HEK293 (cell line): ENCODE results near the gene CFAP65.
A peak's percentile ranks its signal among the peaks of the same experiment; 100 is the strongest.

Source experiments
- CTCF ChIA-PET: fragments of 350-600 bp; formaldehyde crosslinking; extraction: SDS; loops from one replicate; lab custom pipeline; 2021; ENCODE audit warnings: antibody characterized with exemption; lab: Yijun Ruan, JAX
- POLR2A ChIA-PET: fragments of 300-600 bp; formaldehyde crosslinking; extraction: SDS; loops from one replicate; lab custom pipeline; 2020; ENCODE audit warnings: antibody characterized with exemption, inconsistent platforms; lab: Yijun Ruan, JAX
- H3K27ac ChIP-seq: fragments of 200-500 bp; sonication (Bioruptor generic); 2 replicates; pipeline ENCODE4 v1.5.1; 2014; ENCODE audit warnings: low read depth, low read length, control low read depth, inconsistent platforms; ENCODE audit errors: extremely low read depth
- H3K36me3 ChIP-seq, 2 experiments: fragments of 200-500 bp in 1 of 2; sonication (Bioruptor generic) in 1 of 2; 1 replicate in 1 of 2; 2 replicates in 1 of 2; pipeline ENCODE4 v1.5.1; 2014 to 2017; ENCODE audit warnings: inconsistent platforms in 2 of 2, low read length in 2 of 2; ENCODE audit not compliant: control insufficient read depth in 2 of 2, insufficient read depth in 1 of 2
- H3K4me1 ChIP-seq: fragments of 200-500 bp; sonication (Bioruptor generic); 2 replicates; pipeline ENCODE4 v1.5.1; 2014; ENCODE audit warnings: mild to moderate bottlenecking, low read length, inconsistent platforms; ENCODE audit not compliant: control insufficient read depth, insufficient read depth
- H3K4me3 ChIP-seq: 2 replicates; pipeline ENCODE4 v1.5.1; 2011; ENCODE audit warnings: low read depth, mild to moderate bottlenecking, control low read depth, low read length, moderate library complexity
- H3K9me3 ChIP-seq: fragments of 200-500 bp; sonication (Bioruptor generic); 2 replicates; pipeline ENCODE4 v1.5.1; 2014; ENCODE audit warnings: low read depth, low read length, inconsistent platforms; ENCODE audit not compliant: control insufficient read depth, insufficient read depth
- GLI4 ChIP-seq: fragments of 450-650 bp; formaldehyde crosslinking; IDR thresholded peaks from 2 replicates; pipeline ENCODE4 v1.5.1; 2016; ENCODE audit warnings: missing biosample characterization, missing genetic modification characterization
- GLIS1 ChIP-seq: fragments of 450-650 bp; formaldehyde crosslinking; IDR thresholded peaks from 2 replicates; pipeline ENCODE4 v1.5.1; 2016; ENCODE audit warnings: missing biosample characterization, missing genetic modification characterization
- GLIS2 ChIP-seq: fragments of 450-650 bp; formaldehyde crosslinking; IDR thresholded peaks from 2 replicates; pipeline ENCODE4 v1.5.1; 2016; ENCODE audit warnings: missing biosample characterization, missing genetic modification characterization
- IKZF3 ChIP-seq: fragments of 450-650 bp; IDR thresholded peaks from 2 replicates; pipeline ENCODE4 v1.5.0; 2018; ENCODE audit warnings: missing biosample characterization, mild to moderate bottlenecking, missing genetic modification characterization, moderate library complexity
- KLF1 ChIP-seq: fragments of 450-650 bp; formaldehyde crosslinking; IDR thresholded peaks from 2 replicates; pipeline ENCODE4 v1.5.1; 2016; ENCODE audit warnings: missing biosample characterization, missing genetic modification characterization
- KLF8 ChIP-seq: fragments of 450-650 bp; formaldehyde crosslinking; IDR thresholded peaks from 2 replicates; pipeline ENCODE4 v1.5.1; 2016; ENCODE audit warnings: missing biosample characterization, missing genetic modification characterization
- KLF9 ChIP-seq: fragments of 450-650 bp; formaldehyde crosslinking; IDR thresholded peaks from 2 replicates; pipeline ENCODE4 v1.5.1; 2016; ENCODE audit warnings: missing biosample characterization, missing genetic modification characterization, low read depth
- ZFHX2 ChIP-seq: fragments of 450-650 bp; formaldehyde crosslinking; conservative IDR thresholded peaks from 2 replicates; pipeline ENCODE4 v1.5.1; 2016; ENCODE audit warnings: missing biosample characterization, missing genetic modification characterization
- ZFP41 ChIP-seq: fragments of 450-650 bp; formaldehyde crosslinking; IDR thresholded peaks from 2 replicates; pipeline ENCODE4 v1.5.1; 2016; ENCODE audit warnings: missing biosample characterization, missing genetic modification characterization, borderline replicate concordance
- ZNF133 ChIP-seq: fragments of 450-650 bp; formaldehyde crosslinking; IDR thresholded peaks from 2 replicates; pipeline ENCODE4 v1.5.1; 2016; ENCODE audit warnings: missing biosample characterization, missing genetic modification characterization
- ZNF184 ChIP-seq: fragments of 450-650 bp; IDR thresholded peaks from 2 replicates; pipeline ENCODE4 v1.5.1; 2018; ENCODE audit warnings: missing biosample characterization, mild to moderate bottlenecking, missing genetic modification characterization
- ZNF19 ChIP-seq: fragments of 450-650 bp; formaldehyde crosslinking; IDR thresholded peaks from 2 replicates; pipeline ENCODE4; 2016; ENCODE audit warnings: missing biosample characterization, missing genetic modification characterization, low read depth
- ZNF23 ChIP-seq: fragments of 450-650 bp; formaldehyde crosslinking; IDR thresholded peaks from 2 replicates; pipeline ENCODE4 v1.5.1; 2016; ENCODE audit warnings: missing biosample characterization, missing genetic modification characterization, borderline replicate concordance
- ZNF335 ChIP-seq: fragments of 450-650 bp; formaldehyde crosslinking; conservative IDR thresholded peaks from 2 replicates; pipeline ENCODE4 v1.5.1; 2016; ENCODE audit warnings: missing biosample characterization, missing genetic modification characterization
- ZNF391 ChIP-seq: fragments of 450-650 bp; formaldehyde crosslinking; IDR thresholded peaks from 2 replicates; pipeline ENCODE4 v1.5.1; 2016; ENCODE audit warnings: low read depth, missing biosample characterization, missing genetic modification characterization, borderline replicate concordance
- ZNF473 ChIP-seq: fragments of 450-650 bp; formaldehyde crosslinking; IDR thresholded peaks from 2 replicates; pipeline ENCODE4 v1.5.1; 2017; ENCODE audit warnings: missing biosample characterization, missing genetic modification characterization
- ZNF658 ChIP-seq: fragments of 450-650 bp; formaldehyde crosslinking; IDR thresholded peaks from 2 replicates; pipeline ENCODE4; 2016; ENCODE audit warnings: missing biosample characterization, missing genetic modification characterization
- ZNF777 ChIP-seq: fragments of 450-650 bp; formaldehyde crosslinking; IDR thresholded peaks from 2 replicates; pipeline ENCODE4 v1.5.1; 2017; ENCODE audit warnings: missing biosample characterization, missing genetic modification characterization, borderline replicate concordance
- TF ChIP-seq, protein P1 (sequence below): fragments of 450-650 bp; formaldehyde crosslinking; IDR thresholded peaks from 2 replicates; pipeline ENCODE4 v1.5.1; 2016; ENCODE audit warnings: missing biosample characterization, missing genetic modification characterization
- TF ChIP-seq, protein P2 (sequence below): fragments of 450-650 bp; IDR thresholded peaks from 2 replicates; pipeline ENCODE4 v1.5.1; 2018; ENCODE audit warnings: missing biosample characterization, missing genetic modification characterization
- TF ChIP-seq, protein P3 (sequence below): fragments of 450-650 bp; formaldehyde crosslinking; IDR thresholded peaks from 2 replicates; pipeline ENCODE4 v1.5.1; 2016; ENCODE audit warnings: missing biosample characterization, missing genetic modification characterization, borderline replicate concordance
- TF ChIP-seq, protein P4 (sequence below): fragments of 450-650 bp; formaldehyde crosslinking; IDR thresholded peaks from 2 replicates; pipeline ENCODE4 v1.5.1; 2017; ENCODE audit warnings: missing biosample characterization, missing genetic modification characterization
- TF ChIP-seq, protein P5 (sequence below): fragments of 450-650 bp; formaldehyde crosslinking; IDR thresholded peaks from 2 replicates; pipeline ENCODE4 v1.5.1; 2016; ENCODE audit warnings: missing biosample characterization, missing genetic modification characterization, low read depth

Gene CFAP65

DNA sequence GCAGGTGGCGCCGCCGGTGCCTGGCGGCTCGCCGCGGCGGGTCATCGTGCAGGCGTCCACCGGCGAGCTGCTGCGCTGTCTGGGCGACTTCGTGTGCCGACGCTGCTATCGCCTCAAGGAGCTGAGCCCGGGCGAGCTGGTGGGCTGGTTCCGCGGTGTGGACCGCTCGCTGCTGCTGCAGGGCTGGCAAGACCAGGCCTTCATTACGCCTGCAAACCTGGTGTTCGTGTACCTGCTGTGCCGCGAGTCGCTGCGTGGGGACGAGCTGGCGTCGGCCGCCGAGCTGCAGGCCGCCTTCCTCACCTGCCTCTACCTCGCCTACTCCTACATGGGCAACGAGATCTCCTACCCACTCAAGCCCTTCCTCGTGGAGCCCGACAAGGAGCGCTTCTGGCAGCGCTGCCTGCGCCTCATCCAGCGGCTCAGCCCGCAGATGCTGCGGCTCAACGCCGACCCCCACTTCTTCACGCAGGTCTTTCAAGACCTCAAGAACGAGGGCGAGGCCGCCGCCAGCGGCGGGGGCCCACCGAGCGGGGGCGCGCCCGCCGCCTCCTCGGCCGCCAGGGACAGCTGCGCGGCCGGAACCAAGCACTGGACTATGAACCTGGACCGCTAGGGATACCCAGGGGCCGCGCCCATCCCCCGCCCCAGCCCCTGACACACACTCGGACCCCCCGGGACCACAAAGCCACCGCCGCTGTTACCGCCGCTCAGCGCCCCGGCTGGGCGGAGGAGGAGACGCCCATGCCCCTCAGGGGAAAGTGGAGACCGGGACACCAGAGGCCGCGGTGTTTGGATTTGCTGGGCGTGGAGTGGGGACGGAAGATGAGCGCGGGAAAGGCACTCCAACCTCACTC is 80.8 kb downstream of the CFAP65 start (continued):
- TF ChIP-seq KLF1 (tag by site-specific recombination) (peak; percentile 87), ZNF23 (tag by site-specific recombination) (no peak), IKZF3 (tag by site-specific recombination) (no peak)

DNA sequence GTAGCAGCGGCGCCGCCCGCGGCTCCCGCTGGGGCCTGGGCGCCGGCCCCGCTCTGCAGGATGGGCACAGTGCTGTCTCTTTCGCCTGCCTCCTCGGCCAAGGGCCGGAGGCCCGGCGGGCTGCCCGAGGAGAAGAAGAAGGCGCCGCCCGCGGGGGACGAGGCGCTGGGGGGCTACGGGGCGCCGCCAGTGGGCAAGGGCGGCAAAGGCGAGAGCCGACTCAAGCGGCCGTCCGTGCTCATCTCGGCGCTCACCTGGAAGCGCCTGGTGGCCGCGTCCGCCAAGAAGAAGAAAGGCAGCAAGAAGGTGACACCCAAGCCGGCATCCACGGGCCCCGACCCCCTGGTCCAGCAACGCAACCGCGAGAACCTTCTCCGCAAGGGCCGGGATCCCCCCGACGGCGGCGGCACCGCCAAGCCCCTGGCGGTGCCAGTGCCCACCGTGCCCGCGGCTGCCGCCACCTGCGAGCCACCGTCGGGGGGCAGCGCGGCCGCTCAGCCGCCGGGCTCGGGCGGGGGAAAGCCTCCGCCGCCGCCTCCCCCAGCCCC is 81.5 kb downstream of the CFAP65 start:
- ChIA-PET CTCF (interaction anchor here (0.7 to 2.2 kb wide), 4 partner anchors 42 to 810 kb away, joined by 3 to 7 read pairs (median 3); no protein-coding TSS in a partner anchor), POLR2A (interaction anchor here (1.0 to 1.2 kb wide), 2 partner anchors 103 to 301 kb away, joined by 3 to 7 read pairs; partner anchors contain the start of genes BCS1L and ZNF142)
- Histone ChIP-seq H3K4me3 (peak overlapping the region; percentile 29), H3K4me1 (peaks cover 9% of the 10 kb centered on the region), H3K9me3 (no peaks in the 10 kb centered on the region), H3K36me3 (no peaks in the 10 kb centered on the region), H3K27ac (no peak overlapping the region)
- TF ChIP-seq, protein P1, sequence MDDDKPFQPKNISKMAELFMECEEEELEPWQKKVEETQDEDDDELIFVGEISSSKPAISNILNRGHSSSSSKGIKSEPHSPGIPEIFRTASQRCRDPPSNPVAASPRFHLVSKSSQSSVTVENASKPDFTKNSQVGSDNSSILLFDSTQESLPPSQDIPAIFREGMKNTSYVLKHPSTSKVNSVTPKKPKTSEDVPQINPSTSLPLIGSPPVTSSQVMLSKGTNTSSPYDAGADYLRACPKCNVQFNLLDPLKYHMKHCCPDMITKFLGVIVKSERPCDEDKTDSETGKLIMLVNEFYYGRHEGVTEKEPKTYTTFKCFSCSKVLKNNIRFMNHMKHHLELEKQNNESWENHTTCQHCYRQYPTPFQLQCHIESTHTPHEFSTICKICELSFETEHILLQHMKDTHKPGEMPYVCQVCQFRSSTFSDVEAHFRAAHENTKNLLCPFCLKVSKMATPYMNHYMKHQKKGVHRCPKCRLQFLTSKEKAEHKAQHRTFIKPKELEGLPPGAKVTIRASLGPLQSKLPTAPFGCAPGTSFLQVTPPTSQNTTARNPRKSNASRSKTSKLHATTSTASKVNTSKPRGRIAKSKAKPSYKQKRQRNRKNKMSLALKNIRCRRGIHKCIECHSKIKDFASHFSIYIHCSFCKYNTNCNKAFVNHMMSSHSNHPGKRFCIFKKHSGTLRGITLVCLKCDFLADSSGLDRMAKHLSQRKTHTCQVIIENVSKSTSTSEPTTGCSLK (tag by site-specific recombination), result no peak
- TF ChIP-seq ZNF335 (tag by site-specific recombination) (peak; percentile 81), GLIS2 (tag by site-specific recombination) (peak; percentile 74), ZFP41 (tag by site-specific recombination) (no peak), ZNF777 (tag by site-specific recombination) (0 out of 2 replicates have a peak, but pooled peaks have one; percentile 29), ZNF184 (tag by site-specific recombination) (no peak), ZNF473 (no peak), GLI4 (tag by site-specific recombination) (no peak), KLF8 (tag by site-specific recombination) (no peak), ZNF658 (no peak), GLIS1 (no peak), ZNF133 (tag by site-specific recombination) (no peak), ZNF391 (tag by site-specific recombination) (no peak), ZFHX2 (tag by site-specific recombination) (no peak), KLF9 (tag by site-specific recombination) (no peak), ZNF19 (tag by site-specific recombination) (no peak)
- TF ChIP-seq, protein P2, sequence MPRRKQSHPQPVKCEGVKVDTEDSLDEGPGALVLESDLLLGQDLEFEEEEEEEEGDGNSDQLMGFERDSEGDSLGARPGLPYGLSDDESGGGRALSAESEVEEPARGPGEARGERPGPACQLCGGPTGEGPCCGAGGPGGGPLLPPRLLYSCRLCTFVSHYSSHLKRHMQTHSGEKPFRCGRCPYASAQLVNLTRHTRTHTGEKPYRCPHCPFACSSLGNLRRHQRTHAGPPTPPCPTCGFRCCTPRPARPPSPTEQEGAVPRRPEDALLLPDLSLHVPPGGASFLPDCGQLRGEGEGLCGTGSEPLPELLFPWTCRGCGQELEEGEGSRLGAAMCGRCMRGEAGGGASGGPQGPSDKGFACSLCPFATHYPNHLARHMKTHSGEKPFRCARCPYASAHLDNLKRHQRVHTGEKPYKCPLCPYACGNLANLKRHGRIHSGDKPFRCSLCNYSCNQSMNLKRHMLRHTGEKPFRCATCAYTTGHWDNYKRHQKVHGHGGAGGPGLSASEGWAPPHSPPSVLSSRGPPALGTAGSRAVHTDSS, result no peak
- TF ChIP-seq, protein P3, sequence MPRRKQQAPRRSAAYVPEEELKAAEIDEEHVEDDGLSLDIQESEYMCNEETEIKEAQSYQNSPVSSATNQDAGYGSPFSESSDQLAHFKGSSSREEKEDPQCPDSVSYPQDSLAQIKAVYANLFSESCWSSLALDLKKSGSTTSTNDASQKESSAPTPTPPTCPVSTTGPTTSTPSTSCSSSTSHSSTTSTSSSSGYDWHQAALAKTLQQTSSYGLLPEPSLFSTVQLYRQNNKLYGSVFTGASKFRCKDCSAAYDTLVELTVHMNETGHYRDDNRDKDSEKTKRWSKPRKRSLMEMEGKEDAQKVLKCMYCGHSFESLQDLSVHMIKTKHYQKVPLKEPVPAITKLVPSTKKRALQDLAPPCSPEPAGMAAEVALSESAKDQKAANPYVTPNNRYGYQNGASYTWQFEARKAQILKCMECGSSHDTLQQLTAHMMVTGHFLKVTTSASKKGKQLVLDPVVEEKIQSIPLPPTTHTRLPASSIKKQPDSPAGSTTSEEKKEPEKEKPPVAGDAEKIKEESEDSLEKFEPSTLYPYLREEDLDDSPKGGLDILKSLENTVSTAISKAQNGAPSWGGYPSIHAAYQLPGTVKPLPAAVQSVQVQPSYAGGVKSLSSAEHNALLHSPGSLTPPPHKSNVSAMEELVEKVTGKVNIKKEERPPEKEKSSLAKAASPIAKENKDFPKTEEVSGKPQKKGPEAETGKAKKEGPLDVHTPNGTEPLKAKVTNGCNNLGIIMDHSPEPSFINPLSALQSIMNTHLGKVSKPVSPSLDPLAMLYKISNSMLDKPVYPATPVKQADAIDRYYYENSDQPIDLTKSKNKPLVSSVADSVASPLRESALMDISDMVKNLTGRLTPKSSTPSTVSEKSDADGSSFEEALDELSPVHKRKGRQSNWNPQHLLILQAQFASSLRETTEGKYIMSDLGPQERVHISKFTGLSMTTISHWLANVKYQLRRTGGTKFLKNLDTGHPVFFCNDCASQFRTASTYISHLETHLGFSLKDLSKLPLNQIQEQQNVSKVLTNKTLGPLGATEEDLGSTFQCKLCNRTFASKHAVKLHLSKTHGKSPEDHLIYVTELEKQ (tag by site-specific recombination), result no peak
- TF ChIP-seq, protein P4, sequence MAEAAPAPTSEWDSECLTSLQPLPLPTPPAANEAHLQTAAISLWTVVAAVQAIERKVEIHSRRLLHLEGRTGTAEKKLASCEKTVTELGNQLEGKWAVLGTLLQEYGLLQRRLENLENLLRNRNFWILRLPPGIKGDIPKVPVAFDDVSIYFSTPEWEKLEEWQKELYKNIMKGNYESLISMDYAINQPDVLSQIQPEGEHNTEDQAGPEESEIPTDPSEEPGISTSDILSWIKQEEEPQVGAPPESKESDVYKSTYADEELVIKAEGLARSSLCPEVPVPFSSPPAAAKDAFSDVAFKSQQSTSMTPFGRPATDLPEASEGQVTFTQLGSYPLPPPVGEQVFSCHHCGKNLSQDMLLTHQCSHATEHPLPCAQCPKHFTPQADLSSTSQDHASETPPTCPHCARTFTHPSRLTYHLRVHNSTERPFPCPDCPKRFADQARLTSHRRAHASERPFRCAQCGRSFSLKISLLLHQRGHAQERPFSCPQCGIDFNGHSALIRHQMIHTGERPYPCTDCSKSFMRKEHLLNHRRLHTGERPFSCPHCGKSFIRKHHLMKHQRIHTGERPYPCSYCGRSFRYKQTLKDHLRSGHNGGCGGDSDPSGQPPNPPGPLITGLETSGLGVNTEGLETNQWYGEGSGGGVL (tag by site-specific recombination), result peak; percentile 18; the same call in 1 of the 2 replicates
- TF ChIP-seq, protein P5, sequence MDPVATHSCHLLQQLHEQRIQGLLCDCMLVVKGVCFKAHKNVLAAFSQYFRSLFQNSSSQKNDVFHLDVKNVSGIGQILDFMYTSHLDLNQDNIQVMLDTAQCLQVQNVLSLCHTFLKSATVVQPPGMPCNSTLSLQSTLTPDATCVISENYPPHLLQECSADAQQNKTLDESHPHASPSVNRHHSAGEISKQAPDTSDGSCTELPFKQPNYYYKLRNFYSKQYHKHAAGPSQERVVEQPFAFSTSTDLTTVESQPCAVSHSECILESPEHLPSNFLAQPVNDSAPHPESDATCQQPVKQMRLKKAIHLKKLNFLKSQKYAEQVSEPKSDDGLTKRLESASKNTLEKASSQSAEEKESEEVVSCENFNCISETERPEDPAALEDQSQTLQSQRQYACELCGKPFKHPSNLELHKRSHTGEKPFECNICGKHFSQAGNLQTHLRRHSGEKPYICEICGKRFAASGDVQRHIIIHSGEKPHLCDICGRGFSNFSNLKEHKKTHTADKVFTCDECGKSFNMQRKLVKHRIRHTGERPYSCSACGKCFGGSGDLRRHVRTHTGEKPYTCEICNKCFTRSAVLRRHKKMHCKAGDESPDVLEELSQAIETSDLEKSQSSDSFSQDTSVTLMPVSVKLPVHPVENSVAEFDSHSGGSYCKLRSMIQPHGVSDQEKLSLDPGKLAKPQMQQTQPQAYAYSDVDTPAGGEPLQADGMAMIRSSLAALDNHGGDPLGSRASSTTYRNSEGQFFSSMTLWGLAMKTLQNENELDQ, result no peak
